PFSK-1 (cell line): ENCODE data around the gene EVI5.

Source experiments
- FOXP2 ChIP-seq: optimal IDR thresholded peaks from 2 replicates; pipeline ENCODE3; 2011; ENCODE audit warnings: borderline replicate concordance, control low read depth, inconsistent platforms; ENCODE audit not compliant: insufficient read depth; ENCODE audit errors: extremely low read length, extremely low read depth
- POLR2AphosphoS5 ChIP-seq: IDR thresholded peaks from 2 replicates; pipeline ENCODE4 v1.6.1; 2012; ENCODE audit warnings: low read depth, mild to moderate bottlenecking, control low read depth, low read length, moderate library complexity
- REST ChIP-seq, 2 experiments: IDR thresholded peaks; 2 replicates each; pipeline versions ENCODE4 v1.6.1 to v1.8.0; 2011 to 2012; ENCODE audit warnings: low read depth in 2 of 2, low read length in 2 of 2, control low read depth in 1 of 2, inconsistent platforms in 1 of 2, mild to moderate bottlenecking in 1 of 2, moderate library complexity in 1 of 2; ENCODE audit not compliant: insufficient read depth in 1 of 2
- SIN3A ChIP-seq: IDR thresholded peaks from 2 replicates; pipeline ENCODE4 v1.6.1; 2012; ENCODE audit warnings: mild to moderate bottlenecking, low read length, moderate library complexity, borderline replicate concordance; ENCODE audit not compliant: insufficient read depth

DNA sequence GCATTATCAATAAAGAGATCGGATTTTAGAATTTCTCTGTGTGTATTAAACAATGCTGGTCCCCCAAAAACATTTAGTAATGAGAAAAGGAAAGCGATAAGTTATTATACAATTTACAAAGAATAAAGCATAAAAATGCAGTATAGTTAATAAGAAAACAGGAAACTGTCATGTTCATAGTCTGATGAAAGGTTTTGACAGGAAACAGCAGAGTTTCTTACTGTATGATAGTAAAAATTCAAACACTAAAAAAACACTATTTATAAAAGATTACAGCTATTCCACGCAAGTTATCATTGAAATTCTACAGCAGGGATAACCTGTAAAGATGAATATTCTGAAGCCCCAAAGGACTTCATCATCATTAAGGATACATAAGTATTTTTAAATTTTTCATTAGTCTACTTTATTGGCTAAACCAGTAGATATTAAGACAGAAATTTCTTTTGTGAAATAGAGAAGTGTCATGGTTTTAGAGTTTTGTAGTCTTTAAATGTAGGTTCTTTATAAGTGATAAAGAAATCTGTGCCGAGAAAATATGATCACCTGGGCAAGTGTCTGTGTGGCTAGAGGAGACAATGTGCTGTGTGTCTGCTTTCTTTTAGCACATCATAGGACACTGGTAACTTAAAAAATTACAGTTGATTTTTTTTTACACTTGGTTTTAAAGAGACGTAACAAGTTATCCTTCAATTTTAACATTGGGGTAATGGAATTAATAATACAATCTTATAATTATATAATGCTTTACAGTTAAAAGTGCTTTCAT, 248.5 kb downstream of the EVI5 start:
- TF ChIP-seq SIN3A: no peak
- no peak for TF ChIP-seq FOXP2
- no peak for TF ChIP-seq POLR2AphosphoS5
- no peak for TF ChIP-seq REST (IDR thresholded peaks at IDR 0.05; ENCODE audit: insufficient read depth in 1 of 2, low read depth in 2 of 2, low read length in 2 of 2)
